HCT116 (cell line): ENCODE data around the gene MYLK3. TPM values are rescaled to one million over a fixed set of nuclear protein-coding genes. Genes with fewer than 3 reads are reported as not detected.

Experiments
- ATAC-seq: fragments of 200-7000 bp; cut with Tn5 transposase; 2 replicates; pipeline ENCODE4 v1.9.1; 2020; ENCODE audit warnings: mild to moderate bottlenecking, moderate library complexity
- BruUV-seq: library from RNA; stranded (reverse); fragments of 400-500 nt; replicated peaks from 2 replicates; lab custom pipeline; 2021; lab: Mats Ljungman, UMichigan
- CTCF ChIA-PET: fragments of 300-600 bp; sonication (Branson Sonifier 250); formaldehyde crosslinking; loops from one replicate; lab custom pipeline; 2021; ENCODE audit warnings: antibody characterized with exemption; lab: Charles Lee
- POLR2A ChIA-PET: fragments of 300-600, 350-600 bp; sonication (Branson Sonifier 250); formaldehyde crosslinking; loops from one replicate; lab custom pipeline; 2021; ENCODE audit warnings: antibody characterized with exemption; lab: Charles Lee
- RAD21 ChIA-PET, 2 experiments: fragments of 300-600 bp; sonication (Branson Sonifier 250); formaldehyde crosslinking; loops; one replicate each; lab custom pipeline; 2023; ENCODE audit warnings: low total read pairs in 2 of 2; ENCODE audit not compliant: uncharacterized antibody in 2 of 2, unreplicated experiment in 2 of 2, low non-redundant PET in 1 of 2; lab: Charles Lee
- DNase-seq: peaks from one replicate; pipeline ENCODE4 v3.0.0-alpha.2; 2010; ENCODE audit warnings: low read depth, low spot score
- H2AFZ ChIP-seq: fragments of 200-600 bp; shearing (Covaris generic), sonication (generic); 2 replicates; pipeline ENCODE4 v1.6.1; 2017; ENCODE audit warnings: low read depth, mixed run types, mixed read lengths, antibody characterized with exemption, low read length; ENCODE audit not compliant: poor library complexity, severe bottlenecking
- H3K27ac ChIP-seq: 2 replicates; pipeline ENCODE4 v1.5.1; 2012; ENCODE audit warnings: low read depth, low read length
- H3K27me3 ChIP-seq: fragments of 200-600 bp; sonication (generic); 2 replicates; pipeline ENCODE4 v1.6.1; 2016; ENCODE audit warnings: mixed run types, low read length, mixed read lengths; ENCODE audit not compliant: insufficient read depth
- H3K36me3 ChIP-seq, 2 experiments: fragments of 200-500 bp in 1 of 2; fragments of 200-600 bp in 1 of 2; sonication (Bioruptor generic) in 1 of 2; sonication (generic) in 1 of 2; 2 replicates each; pipeline versions ENCODE4 v1.5.1 to v1.6.1; 2014 to 2016; ENCODE audit warnings: low read length in 2 of 2, inconsistent platforms in 1 of 2, mixed read lengths in 1 of 2, mixed run types in 1 of 2; ENCODE audit not compliant: insufficient read depth in 2 of 2, control insufficient read depth in 1 of 2
- H3K4me1 ChIP-seq, 2 experiments: fragments of 200-600 bp in 1 of 2; sonication (generic) in 1 of 2; 2 replicates each; pipeline versions ENCODE4 v1.5.1 to v1.6.1; 2012 to 2017; ENCODE audit warnings: low read length in 2 of 2, inconsistent platforms in 1 of 2, mild to moderate bottlenecking in 1 of 2, mixed read lengths in 1 of 2, mixed run types in 1 of 2, moderate library complexity in 1 of 2; ENCODE audit not compliant: insufficient read depth in 2 of 2, control insufficient read depth in 1 of 2
- H3K4me2 ChIP-seq: fragments of 200-600 bp; sonication (generic); 2 replicates; pipeline ENCODE4 v1.6.1; 2017; ENCODE audit warnings: mixed run types, low read length, mixed read lengths
- H3K4me3 ChIP-seq, 2 experiments: fragments of 200-600 bp in 1 of 2; sonication (generic) in 1 of 2; replicated peaks in 1 of 2; 2 replicates each; pipeline ENCODE4 v1.5.1; 2011 to 2016; ENCODE audit warnings: low read length in 2 of 2, control low read depth in 1 of 2, low read depth in 1 of 2, mild to moderate bottlenecking in 1 of 2, mixed read lengths in 1 of 2, mixed run types in 1 of 2
- H3K79me2 ChIP-seq: fragments of 200-600 bp; sonication (generic); 2 replicates; pipeline ENCODE4 v1.6.1; 2017; ENCODE audit warnings: mild to moderate bottlenecking, mixed run types, low read length, moderate library complexity, mixed read lengths; ENCODE audit not compliant: insufficient read depth
- H3K9ac ChIP-seq: fragments of 200-600 bp; sonication (generic); 2 replicates; pipeline ENCODE4 v1.6.1; 2016; ENCODE audit warnings: low read length, mixed read lengths
- H3K9me2 ChIP-seq: fragments of 200-600 bp; sonication (generic), shearing (Covaris generic); 2 replicates; pipeline ENCODE4 v1.6.1; 2017; ENCODE audit warnings: mixed run types, mild to moderate bottlenecking, moderate library complexity; ENCODE audit not compliant: insufficient read depth
- H3K9me3 ChIP-seq, 2 experiments: fragments of 200-500 bp in 1 of 2; fragments of 200-600 bp in 1 of 2; sonication (Bioruptor generic) in 1 of 2; sonication (generic) in 1 of 2; 2 replicates each; pipeline ENCODE4 v1.6.1; 2014 to 2017; ENCODE audit warnings: low read length in 2 of 2, mixed read lengths in 2 of 2, inconsistent platforms in 1 of 2, low read depth in 1 of 2, mild to moderate bottlenecking in 1 of 2, mixed run types in 1 of 2, moderate library complexity in 1 of 2; ENCODE audit not compliant: control insufficient read depth in 1 of 2, insufficient read depth in 1 of 2
- H4K20me1 ChIP-seq: fragments of 200-600 bp; sonication (generic), shearing (Covaris generic); 2 replicates; pipeline ENCODE4 v1.6.1; 2017; ENCODE audit warnings: mixed run types, mild to moderate bottlenecking, moderate library complexity; ENCODE audit not compliant: insufficient read depth
- EGR1 ChIP-seq: IDR thresholded peaks from 2 replicates; pipeline ENCODE4 v1.6.1; 2012; ENCODE audit warnings: low read depth
- ELF1 ChIP-seq: IDR thresholded peaks from 2 replicates; pipeline ENCODE4 v1.6.1; 2012; ENCODE audit warnings: low read depth, borderline replicate concordance
- JUND ChIP-seq: IDR thresholded peaks from 2 replicates; pipeline ENCODE4 v1.6.1; 2012
- SIN3A ChIP-seq: IDR thresholded peaks from 2 replicates; pipeline ENCODE4 v1.6.1; 2012; ENCODE audit warnings: low read depth
- TCF7L2 ChIP-seq: IDR thresholded peaks from 2 replicates; pipeline ENCODE4 v1.7.0; 2011; ENCODE audit warnings: borderline replicate concordance, inconsistent platforms; ENCODE audit not compliant: insufficient read depth, insufficient read length; ENCODE audit errors: extremely low read depth
- YY1 ChIP-seq: IDR thresholded peaks from 2 replicates; pipeline ENCODE4 v1.6.1; 2011; ENCODE audit warnings: low read length, low read depth, moderate library complexity, mild to moderate bottlenecking; ENCODE audit not compliant: insufficient replicate concordance; ENCODE audit errors: extremely low read depth
- intact Hi-C: fragments of 100-400 bp; cut with micrococcal nuclease; formaldehyde crosslinking; loops from 2 replicates; pipeline ENCODE4 v1.10.0; 2022
- total RNA-seq: library from RNA; stranded (reverse); gene quantifications from one replicate; pipeline ENCODE4 v1.2.1, GENCODE V29; 2021; ENCODE audit not compliant: unreplicated experiment

MYLK3 gene
- total RNA-seq, 1 experiment from 2014 or later = 0.22 TPM

GRCh38 chr16:46732561-46732960 is 15.6 kb downstream of the MYLK3 start:
- no peak for ATAC-seq
- H3K4me3 ChIP-seq = no peak overlapping the region
- BruUV-seq = no TSS peak
- no peaks in the 10 kb centered on the region for H4K20me1 ChIP-seq
- ChIA-PET RAD21 (no interaction called here), CTCF (no interaction called here), POLR2A (no interaction called here)
- H2AFZ ChIP-seq = no peak overlapping the region
- TF ChIP-seq EGR1 = no peak
- no peak for TF ChIP-seq ELF1
- H3K9me2 ChIP-seq = no peaks in the 10 kb centered on the region
- intact Hi-C loops = no loop called here
- H3K79me2 ChIP-seq = no peaks in the 10 kb centered on the region
- H3K36me3 ChIP-seq = no peaks in the 10 kb centered on the region
- no peak overlapping the region for H3K27ac ChIP-seq
- H3K9ac ChIP-seq = no peak overlapping the region
- no peaks in the 10 kb centered on the region for H3K27me3 ChIP-seq
- DNase-seq = no peak
- H3K9me3 ChIP-seq = no peaks in the 10 kb centered on the region
- H3K4me1 ChIP-seq = no peaks in the 10 kb centered on the region
- H3K4me2 ChIP-seq = no peak overlapping the region

GRCh38 chr16:46731691-46732555 is 16.2 kb downstream of the MYLK3 start:
- Histone ChIP-seq H3K9me3 (no peaks in the 10 kb centered on the region), H3K27ac (no peak overlapping the region), H3K9ac (no peak overlapping the region), H3K36me3 (no peaks in the 10 kb centered on the region), H3K4me1 (no peaks in the 10 kb centered on the region), H3K9me2 (no peaks in the 10 kb centered on the region), H3K27me3 (no peaks in the 10 kb centered on the region), H3K79me2 (no peaks in the 10 kb centered on the region), H3K4me2 (no peak overlapping the region), H4K20me1 (no peaks in the 10 kb centered on the region), H2AFZ (no peak overlapping the region), H3K4me3 (no peak overlapping the region)
- no TSS peak for BruUV-seq
- intact Hi-C loops = no loop called here
- DNase-seq (no peak), ATAC-seq (no peak)
- RAD21 ChIA-PET = no interaction called here
- CTCF ChIA-PET = no interaction called here
- POLR2A ChIA-PET = no interaction called here
- TF ChIP-seq SIN3A (no peak), EGR1 (no peak), YY1 (no peak), ELF1 (no peak), TCF7L2 (no peak), JUND (no peak)
